SU-DHL-6 (cell line): ENCODE measurements around the gene ST8SIA3.

Experiments used
- H2AFZ ChIP-seq: fragments of 200-600 bp; sonication (generic); 2 replicates; pipeline ENCODE4 v1.6.1; 2014; ENCODE audit warnings: low read depth, mild to moderate bottlenecking, moderate library complexity, mixed read lengths, antibody characterized with exemption, low read length; ENCODE audit not compliant: severe bottlenecking
- H3F3A ChIP-seq: fragments of 200-600 bp; shearing (Covaris generic); 2 replicates; pipeline ENCODE4 v1.6.0; 2016; ENCODE audit warnings: antibody characterized with exemption, mild to moderate bottlenecking; ENCODE audit not compliant: insufficient read depth
- H3K27ac ChIP-seq: fragments of 200-600 bp; sonication (generic); 2 replicates; pipeline ENCODE4 v1.5.1; 2016; ENCODE audit warnings: low read depth, mild to moderate bottlenecking, low read length, moderate library complexity, mixed read lengths
- H3K27me3 ChIP-seq: fragments of 200-600 bp; sonication (generic), shearing (Covaris generic); 2 replicates; pipeline ENCODE4 v1.6.0; 2014; ENCODE audit warnings: mild to moderate bottlenecking, low read length
- H3K36me3 ChIP-seq: fragments of 200-600 bp; sonication (generic); 2 replicates; pipeline ENCODE4 v1.6.1; 2014; ENCODE audit warnings: mild to moderate bottlenecking, low read length, mixed read lengths
- H3K4me2 ChIP-seq: fragments of 300-600, 200-600 bp; shearing (Covaris generic), sonication (generic); 2 replicates; pipeline ENCODE4 v1.6.0; 2014; ENCODE audit warnings: low read length, low read depth, mild to moderate bottlenecking; ENCODE audit not compliant: poor library complexity, severe bottlenecking
- H3K4me3 ChIP-seq: fragments of 200-600 bp; sonication (generic); 2 replicates; pipeline ENCODE4 v1.5.1; 2014; ENCODE audit warnings: antibody characterized with exemption, low read length, mild to moderate bottlenecking, mixed read lengths; ENCODE audit not compliant: insufficient read depth, poor library complexity, severe bottlenecking
- H3K79me2 ChIP-seq: fragments of 200-600 bp; sonication (generic); 2 replicates; pipeline ENCODE4 v1.6.1; 2014; ENCODE audit warnings: mild to moderate bottlenecking, low read length, moderate library complexity; ENCODE audit not compliant: insufficient read depth
- H3K9ac ChIP-seq: fragments of 200-600 bp; sonication (generic); 2 replicates; pipeline ENCODE4 v1.7.0; 2014; ENCODE audit warnings: mild to moderate bottlenecking, low read length
- H3K9me2 ChIP-seq: fragments of 200-600 bp; sonication (generic); replicated peaks from 2 replicates; pipeline ENCODE4 v1.6.1; 2014; ENCODE audit warnings: low read length; ENCODE audit not compliant: insufficient read depth
- H3K9me3 ChIP-seq: fragments of 200-600 bp; sonication (generic); 2 replicates; pipeline ENCODE4 v1.6.1; 2014; ENCODE audit warnings: low read length, mixed read lengths; ENCODE audit not compliant: insufficient read depth
- H4K20me1 ChIP-seq: fragments of 200-600 bp; sonication (generic); 2 replicates; pipeline ENCODE4 v1.6.1; 2014; ENCODE audit warnings: low read depth, mild to moderate bottlenecking, antibody characterized with exemption, low read length, moderate library complexity, mixed read lengths
- CTCF ChIP-seq: fragments of 200-600 bp; sonication (generic); IDR thresholded peaks from one replicate; pipeline ENCODE4 v1.5.1; 2017; ENCODE audit warnings: antibody characterized with exemption, mild to moderate bottlenecking, low read length, moderate library complexity; ENCODE audit not compliant: insufficient read depth, poor library complexity, severe bottlenecking
- EZH2phosphoT487 ChIP-seq: fragments of 200-600 bp; sonication (generic), shearing (Covaris generic); conservative IDR thresholded peaks from 2 replicates; pipeline ENCODE4 v1.6.1; 2018; ENCODE audit warnings: mild to moderate bottlenecking, antibody characterized with exemption, low read length, moderate library complexity, mixed read lengths

Gene ST8SIA3

GRCh38 chr18:57352761-57353136 is 392 bp downstream of the ST8SIA3 start:
- no peaks in the 10 kb centered on the region for H3K9me2 ChIP-seq
- H3K36me3 ChIP-seq, result no peaks in the 10 kb centered on the region
- H3K79me2 ChIP-seq, result no peaks in the 10 kb centered on the region
- H3K4me3 ChIP-seq, result no peak overlapping the region
- TF ChIP-seq CTCF (no peak), EZH2phosphoT487 (no peak)
- no peak overlapping the region for H3K4me2 ChIP-seq
- no peaks in the 10 kb centered on the region for H3F3A ChIP-seq
- no peak overlapping the region for H3K27ac ChIP-seq
- H3K9ac ChIP-seq, result no peak overlapping the region
- H4K20me1 ChIP-seq, result no peaks in the 10 kb centered on the region
- H3K9me3 ChIP-seq, result no peaks in the 10 kb centered on the region
- H3K27me3 ChIP-seq, result no peaks in the 10 kb centered on the region
- no peak overlapping the region for H2AFZ ChIP-seq

GRCh38 chr18:57353137-57353939 is 981 bp downstream of the ST8SIA3 start:
- Histone ChIP-seq H3K27ac (no peak overlapping the region), H3K4me3 (no peak overlapping the region)

GRCh38 chr18:57353940-57354461 is 1.6 kb downstream of the ST8SIA3 start:
- no peak overlapping the region for H3K27ac ChIP-seq

More at GRCh38 chr18:57353137-57353939, 981 bp downstream of the ST8SIA3 start:
- no peaks in the 10 kb centered on the region for H3K9me2 ChIP-seq
- no peaks in the 10 kb centered on the region for H4K20me1 ChIP-seq
- H3K27me3 ChIP-seq, result no peaks in the 10 kb centered on the region
- no peaks in the 10 kb centered on the region for H3F3A ChIP-seq
- H3K36me3 ChIP-seq, result no peaks in the 10 kb centered on the region
- H3K79me2 ChIP-seq, result no peaks in the 10 kb centered on the region
- H3K9me3 ChIP-seq, result no peaks in the 10 kb centered on the region
- H2AFZ ChIP-seq, result no peak overlapping the region
- no peak for TF ChIP-seq CTCF
- no peak for TF ChIP-seq EZH2phosphoT487
- no peak overlapping the region for H3K9ac ChIP-seq
- no peak overlapping the region for H3K4me2 ChIP-seq

More at GRCh38 chr18:57353940-57354461, 1.6 kb downstream of the ST8SIA3 start:
- Histone ChIP-seq H3K9me2 (no peaks in the 10 kb centered on the region), H3K36me3 (no peaks in the 10 kb centered on the region), H3F3A (no peaks in the 10 kb centered on the region), H3K4me3 (no peak overlapping the region), H3K9me3 (no peaks in the 10 kb centered on the region), H2AFZ (no peak overlapping the region), H3K79me2 (no peaks in the 10 kb centered on the region), H3K9ac (no peak overlapping the region), H3K4me2 (no peak overlapping the region), H3K27me3 (no peaks in the 10 kb centered on the region), H4K20me1 (no peaks in the 10 kb centered on the region)
- TF ChIP-seq CTCF (no peak), EZH2phosphoT487 (no peak)
